GM21526 (cell line): Measurements from ENCODE around the gene DNAJC17.
A peak's percentile ranks its signal among the peaks of the same experiment; 100 is the strongest.

ENCODE experiments used
- ATAC-seq: cut with Tn5 transposase; IDR thresholded peaks from one replicate; pipeline ENCODE4 v1.9.1; 2021; ENCODE audit warnings: moderate library complexity; ENCODE audit not compliant: unreplicated experiment, low FRiP score

DNAJC17 gene

DNA sequence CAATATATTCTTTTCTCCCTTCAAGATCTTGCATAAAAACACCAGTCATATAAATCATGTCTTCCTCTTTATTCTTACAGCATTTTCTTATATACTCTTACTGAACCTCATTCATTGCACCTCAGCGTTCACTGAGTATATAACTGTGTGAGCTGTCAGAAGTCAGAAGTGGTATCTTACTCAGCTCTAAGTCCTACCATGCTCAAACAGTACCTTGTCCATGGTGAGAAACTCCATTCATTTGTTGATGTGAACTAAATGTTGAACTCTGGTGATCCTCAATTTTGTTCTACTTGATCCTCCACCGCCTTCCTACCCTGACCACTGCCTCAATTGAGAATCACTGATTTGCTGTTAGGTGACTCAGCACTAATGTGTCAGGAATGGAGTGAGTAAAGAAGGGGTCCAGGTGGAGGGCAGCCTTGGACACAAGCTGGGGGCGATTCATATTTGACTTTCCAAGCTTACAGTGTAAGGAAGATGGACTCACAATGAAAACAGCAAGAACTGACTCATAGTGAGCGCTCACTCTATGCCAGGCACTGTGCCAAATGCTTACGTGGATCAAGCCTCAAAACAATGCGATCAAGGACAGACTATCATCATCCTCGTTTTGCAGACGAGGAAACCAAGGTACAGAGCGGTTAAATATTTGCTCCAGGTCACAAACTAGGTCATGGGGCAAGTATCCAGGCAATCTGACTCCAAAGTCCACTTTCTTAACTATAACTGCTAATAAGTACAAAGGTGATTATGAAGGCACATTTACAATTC, 13.9 kb downstream of the DNAJC17 start:
- ATAC-seq, result no peak

DNA sequence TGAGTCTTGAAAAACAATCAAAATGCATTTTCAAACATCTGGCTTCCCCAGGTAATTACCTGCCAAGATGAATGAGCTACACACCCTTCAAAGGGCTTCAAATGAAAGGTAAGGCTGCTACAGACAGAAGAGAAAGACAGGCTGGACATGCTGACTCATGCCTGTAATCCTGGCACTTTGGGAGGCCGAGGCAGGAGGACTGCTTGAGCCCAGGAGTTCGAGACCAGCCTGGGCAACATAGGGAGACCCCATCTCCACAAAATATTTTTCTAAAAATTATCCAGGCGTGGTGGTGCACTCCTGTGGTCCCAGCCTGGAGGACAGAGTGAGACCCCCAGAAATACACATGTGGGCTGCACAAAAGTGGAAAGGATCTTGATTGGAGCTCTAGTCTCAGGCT, 14.9 kb downstream of the DNAJC17 start:
- ATAC-seq, result no peak

DNA sequence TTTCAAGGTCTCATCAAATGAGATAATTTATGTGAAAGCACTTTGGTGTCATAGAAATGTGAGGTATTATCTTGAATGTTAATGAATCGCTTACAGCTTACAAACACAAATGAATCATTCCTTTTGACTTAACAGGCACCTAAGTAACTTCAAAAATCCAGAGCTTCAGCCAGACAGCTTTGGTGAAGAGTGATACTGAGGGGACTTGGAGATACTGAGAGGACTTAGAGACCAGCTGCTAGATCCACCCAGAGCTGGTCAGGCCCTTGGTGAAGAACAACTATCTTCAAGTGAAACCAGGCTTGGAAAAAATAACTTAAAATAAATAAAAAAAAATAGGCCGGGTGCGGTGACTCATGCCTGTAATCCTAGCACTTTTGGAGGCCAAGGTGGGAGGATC, 16.6 kb downstream of the DNAJC17 start:
- no peak for ATAC-seq

DNA sequence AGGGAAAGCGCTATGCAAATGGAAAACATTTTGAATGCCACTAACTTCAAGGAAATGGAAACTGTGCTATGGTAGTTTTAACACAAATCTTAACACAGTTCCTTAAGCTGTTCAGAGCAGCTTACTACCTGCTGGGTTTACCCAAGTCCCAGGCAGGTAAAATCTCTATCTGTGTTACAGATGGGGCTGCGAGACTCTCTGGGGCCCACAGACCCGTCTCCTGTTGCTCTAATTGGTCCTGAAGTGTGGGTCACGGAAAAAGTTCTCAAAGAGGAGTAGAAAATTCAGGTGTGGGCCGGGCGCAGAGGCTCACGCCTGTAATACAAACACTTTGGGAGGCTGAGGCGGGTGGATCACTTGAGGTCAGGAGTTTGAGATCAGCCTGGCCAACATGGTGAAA, 17.3 kb downstream of the DNAJC17 start:
- no peak for ATAC-seq

DNA sequence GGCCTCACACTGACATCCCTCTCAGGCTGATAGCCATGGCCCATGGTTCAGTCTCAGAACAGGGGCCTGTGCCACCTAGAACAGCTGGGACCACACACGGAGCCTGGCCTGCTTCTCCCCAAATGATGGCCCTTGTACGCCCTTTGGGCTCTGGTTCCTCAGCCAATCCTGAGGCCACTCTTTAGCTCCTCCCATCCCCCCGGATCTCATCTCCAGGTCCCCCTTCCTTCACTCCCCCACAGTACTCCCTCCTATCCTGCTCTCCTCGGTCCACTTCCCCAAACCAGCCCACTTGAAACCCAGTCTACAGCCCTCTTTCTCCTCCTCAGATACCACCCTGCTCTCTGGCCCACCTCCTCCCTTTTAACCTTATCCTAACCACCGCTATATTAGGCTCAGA, 18.2 kb downstream of the DNAJC17 start:
- ATAC-seq, result no peak

DNA sequence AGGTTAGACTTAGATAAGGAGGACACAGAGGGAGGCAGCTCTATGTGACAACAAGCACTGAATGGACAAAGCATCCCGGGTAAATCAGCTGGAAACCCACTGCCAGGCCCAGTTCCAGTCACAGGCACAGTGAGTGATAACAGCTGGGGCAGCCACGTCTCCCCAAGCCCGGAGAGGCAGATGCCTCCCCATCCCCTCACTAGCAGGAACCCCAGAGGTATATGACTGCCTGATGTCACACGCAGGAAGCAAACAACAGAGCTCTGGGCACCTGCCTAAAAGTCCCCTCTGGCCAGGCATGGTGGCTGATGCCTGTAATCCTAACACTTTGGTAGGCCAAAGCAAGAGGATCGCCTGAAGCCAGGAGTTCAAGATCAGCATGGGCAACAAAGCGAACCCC, 19.3 kb downstream of the DNAJC17 start:
- ATAC-seq, result no peak

DNA sequence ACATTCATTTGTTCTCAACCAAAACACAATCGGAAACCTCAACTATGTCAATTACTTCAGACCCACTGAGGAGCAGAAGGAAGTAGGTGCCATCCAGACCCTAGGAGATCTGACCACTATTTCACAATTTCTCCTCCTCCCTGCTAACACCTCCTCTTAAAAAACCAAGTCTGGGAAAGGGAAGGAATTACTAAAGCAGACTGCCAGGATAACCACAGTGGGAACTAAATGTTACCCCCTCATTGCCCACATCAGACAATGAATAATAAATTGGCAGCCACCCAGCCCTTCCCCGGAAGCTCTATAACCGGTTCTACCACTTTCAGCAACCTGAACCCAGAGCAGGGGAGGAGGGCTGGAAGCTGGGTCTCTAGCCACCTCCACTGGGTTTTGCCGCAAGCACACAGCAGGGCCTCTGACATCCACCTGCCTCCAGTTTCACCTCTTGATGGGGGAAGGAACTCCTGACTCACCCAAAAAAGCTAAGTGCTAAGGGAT, 19.9 kb downstream of the DNAJC17 start:
- no peak for ATAC-seq

DNA sequence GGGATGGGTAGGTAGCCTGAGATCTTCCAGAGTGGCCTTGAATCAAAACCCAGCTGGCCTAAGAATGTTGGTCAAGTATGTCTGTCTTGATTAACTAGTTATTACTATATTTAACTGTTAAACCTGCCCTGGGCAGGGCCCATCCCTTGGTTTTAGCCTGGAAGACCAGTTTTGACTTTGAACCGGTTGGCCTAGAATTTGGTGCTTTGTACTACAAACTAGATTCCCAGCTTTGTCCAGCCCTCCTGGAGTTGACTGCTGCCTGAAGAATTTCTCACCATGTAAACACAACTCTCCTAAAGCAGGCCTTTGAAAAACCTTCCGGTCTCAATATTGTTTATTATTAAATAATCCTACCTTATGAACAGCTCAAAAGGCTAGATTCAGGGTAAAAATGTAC, 21.5 kb downstream of the DNAJC17 start:
- no peak for ATAC-seq

DNA sequence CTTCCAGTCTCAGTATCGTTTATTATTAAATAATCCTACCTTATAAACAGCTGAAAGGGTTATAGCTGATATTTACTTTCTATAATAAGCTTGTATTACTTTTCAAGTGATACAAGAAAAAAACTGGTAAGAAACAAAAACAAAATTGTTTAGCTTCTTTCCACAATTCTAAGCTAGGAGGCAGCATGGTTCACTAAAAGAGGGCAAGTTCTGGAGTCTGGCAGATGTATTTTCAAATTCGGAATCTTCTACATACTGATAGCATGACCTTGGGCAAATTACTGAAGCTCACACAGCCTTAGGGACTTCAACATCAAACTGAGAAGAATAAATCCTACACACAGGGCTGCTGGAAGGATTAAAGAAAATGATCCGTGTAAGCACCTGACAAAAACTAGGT, 22.1 kb downstream of the DNAJC17 start:
- no peak for ATAC-seq

DNA sequence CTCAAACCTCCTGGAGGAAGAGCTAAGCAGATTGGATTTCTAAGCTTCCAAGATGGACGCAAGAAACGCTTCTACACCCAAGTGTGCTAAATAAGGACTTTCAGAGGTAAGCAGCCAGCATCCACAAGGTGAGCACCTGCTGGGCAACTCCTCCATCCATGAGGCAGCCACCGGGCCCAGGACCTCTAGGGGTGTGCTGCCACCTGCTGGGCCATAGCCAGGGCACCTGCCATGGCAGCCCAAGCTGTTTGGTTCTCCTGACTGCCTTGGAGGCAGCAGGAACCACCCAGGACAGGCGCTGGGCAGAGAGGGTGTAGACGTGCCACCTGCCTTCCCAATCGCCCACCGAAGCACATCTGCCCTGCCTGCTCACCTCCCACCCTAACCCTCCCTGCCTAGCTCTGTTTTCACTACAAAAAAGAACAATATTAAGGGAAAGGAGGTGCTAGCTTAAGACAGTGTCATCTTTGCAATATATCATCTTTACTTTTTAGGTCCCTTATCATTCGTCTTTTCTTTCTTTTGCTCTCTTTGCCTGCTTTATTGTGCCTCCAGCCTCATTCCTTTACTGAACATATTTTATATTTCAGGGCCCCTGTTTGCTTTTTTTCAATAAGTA, 24.6 kb downstream of the DNAJC17 start:
- ATAC-seq, result peak; percentile 67

DNA sequence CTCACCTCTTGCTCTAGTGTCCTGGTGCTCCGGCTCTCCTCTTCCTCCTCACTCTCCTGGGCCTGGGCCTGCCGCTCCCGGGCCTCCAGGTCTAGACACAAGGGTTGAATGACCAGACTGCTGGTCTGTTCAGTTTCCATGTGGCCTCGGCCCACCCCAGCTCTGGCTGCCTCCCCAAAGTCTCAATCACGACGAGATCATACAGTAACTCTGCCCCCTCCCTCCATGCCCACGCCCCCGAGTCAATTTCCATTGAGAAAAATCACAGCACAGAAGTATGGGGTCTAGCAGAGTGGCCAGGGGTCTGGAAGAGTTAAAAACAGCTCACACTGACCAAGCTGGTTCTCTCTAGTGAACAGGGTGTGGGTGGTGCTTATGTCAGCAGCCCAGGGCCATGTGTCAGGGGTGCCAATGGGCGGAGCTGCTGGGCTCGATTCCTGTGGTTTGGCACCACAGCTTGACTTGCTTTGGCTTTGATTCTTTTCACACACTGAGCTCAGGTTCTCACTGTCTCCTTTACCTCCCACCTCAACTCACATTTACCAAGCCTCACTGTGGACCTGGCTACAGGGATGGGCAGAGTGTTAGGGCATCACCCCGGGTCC, 30.6 kb downstream of the DNAJC17 start:
- no peak for ATAC-seq

DNA sequence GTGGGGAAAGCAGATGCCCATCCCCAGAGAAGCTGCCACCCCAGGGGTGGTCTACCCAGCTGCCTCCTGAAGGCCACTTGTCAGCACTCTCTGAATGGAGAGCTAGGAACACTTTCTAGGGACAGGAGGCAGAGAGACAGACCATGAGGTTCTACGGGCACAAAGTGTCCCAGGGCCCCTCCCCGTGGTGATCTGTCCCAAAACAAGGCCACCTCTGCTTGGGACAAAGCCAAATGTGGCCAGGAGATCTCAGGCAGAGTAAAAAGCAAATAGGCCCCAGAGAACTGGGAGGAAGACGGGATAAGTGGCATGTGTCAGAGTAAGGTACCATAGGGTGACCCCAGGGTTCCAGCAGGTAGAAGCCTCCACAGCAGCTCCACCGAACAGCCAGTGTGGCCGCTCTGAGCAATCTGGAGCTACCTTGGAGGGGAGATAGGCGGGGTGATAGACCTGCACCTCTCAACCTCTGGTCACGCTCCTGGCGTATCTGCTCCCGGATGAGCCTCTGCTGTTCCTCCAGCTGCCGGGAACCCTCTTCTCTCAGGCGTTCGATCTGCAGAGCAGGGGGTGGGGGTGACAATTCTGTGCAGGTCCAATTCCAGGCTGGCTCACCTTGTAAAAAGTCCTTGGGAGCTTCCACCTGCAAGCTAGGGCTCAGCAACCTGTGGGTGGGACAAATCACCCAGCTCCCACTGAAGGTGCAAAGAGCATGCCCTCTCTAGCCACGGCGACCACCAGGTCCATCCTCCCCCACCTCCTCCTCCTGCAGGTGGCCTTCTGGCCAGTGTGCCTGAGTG, 31.3 kb downstream of the DNAJC17 start:
- ATAC-seq, result no peak

DNA sequence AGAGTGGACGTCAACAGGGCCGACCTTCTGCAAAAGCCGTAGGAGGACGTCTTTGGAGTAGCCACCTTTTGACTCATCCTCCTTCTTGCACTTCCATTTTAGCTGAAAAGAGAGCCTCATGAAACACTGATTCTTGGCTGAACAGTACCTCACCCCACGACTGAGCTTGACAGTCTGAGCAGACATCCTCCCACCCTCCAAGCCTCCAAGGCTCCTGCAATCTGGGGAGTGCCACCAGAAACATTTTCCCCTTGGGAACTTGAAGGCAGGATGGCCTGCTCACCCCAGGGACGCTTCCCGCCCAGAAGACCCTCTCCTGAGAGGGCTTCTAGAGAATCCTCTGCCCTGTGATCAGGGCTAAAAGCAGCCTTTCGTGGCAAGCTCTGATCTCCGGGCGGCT, 32.3 kb downstream of the DNAJC17 start:
- ATAC-seq, result no peak

DNA sequence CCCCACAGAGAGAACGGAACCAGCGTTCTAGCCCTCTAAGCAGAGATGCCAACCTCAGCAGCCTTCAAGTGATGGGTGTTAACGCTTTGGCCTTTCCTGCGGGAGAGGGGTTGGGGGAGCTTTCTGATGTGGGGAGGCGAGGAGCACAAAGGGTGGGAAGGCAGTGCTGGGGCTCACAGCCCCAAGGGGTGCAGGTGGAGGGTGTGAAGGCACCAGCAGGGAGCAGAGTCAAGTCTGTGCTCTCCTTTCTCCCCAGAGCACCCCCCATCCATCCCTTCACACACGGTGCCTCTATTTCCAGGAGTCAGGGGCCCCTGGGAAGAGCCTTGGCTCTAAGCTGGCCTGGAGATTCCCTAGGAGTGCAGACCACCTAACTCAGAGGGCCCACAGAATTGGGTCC, 33.4 kb downstream of the DNAJC17 start:
- no peak for ATAC-seq

DNA sequence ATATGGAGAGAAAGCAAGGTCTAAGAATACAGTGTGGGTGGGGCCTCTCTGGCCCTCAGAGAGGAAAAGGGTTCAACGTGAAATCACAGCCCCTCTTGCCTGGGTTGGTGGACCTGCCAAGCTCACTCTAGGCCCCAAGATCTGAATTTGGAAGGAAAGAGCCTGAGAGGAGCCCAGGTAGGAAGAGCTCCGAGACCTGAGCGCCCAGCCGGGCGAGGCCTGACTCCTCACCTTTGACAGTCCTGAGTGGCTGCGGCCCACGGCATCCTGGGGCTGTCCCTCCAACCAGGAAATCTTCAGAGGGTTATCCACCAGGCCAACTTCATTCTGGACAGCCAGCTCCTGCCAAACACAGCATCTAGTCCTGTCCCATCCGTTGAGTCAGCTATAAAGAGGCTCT, 33.8 kb downstream of the DNAJC17 start:
- ATAC-seq, result no peak

DNA sequence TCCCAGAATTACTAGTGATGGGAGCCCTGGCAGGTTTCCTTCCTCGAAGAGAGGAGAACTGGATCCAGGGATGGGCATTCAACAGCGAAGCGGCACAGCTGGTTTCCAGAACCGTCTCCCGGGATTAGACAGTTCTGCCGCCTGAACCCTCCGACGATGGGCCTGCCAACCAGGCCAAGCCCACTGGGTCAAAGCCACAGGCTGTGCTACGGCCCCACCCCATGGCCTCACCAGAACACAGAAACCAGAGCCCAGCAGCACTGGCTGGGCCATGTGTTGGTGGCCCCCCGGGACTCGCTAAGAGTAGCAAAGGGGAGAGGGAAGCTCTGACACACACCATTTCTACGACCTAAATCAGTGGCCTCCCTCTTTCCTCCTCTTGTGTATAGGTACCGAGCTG, 35.3 kb downstream of the DNAJC17 start:
- no peak for ATAC-seq

DNA sequence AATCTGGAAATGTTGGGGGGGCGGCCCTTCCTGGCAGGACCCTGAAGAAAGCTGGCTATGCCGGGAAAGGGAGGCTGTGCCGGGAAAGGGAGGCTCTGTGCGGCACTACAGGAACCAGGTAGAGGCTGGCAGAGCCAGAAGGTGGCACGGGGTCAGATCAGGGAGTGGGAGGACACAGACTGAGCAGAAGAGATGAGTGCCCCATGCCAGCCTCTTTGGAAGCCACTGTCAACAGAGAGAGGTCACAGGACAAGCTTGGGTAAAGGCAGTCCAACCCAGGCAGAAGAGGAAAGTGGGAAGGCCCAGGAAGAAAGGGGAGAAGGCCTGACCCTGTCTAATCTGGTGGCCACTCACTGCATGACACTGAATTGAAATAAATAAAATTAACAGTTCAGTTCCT, 36.0 kb downstream of the DNAJC17 start:
- ATAC-seq, result no peak

DNA sequence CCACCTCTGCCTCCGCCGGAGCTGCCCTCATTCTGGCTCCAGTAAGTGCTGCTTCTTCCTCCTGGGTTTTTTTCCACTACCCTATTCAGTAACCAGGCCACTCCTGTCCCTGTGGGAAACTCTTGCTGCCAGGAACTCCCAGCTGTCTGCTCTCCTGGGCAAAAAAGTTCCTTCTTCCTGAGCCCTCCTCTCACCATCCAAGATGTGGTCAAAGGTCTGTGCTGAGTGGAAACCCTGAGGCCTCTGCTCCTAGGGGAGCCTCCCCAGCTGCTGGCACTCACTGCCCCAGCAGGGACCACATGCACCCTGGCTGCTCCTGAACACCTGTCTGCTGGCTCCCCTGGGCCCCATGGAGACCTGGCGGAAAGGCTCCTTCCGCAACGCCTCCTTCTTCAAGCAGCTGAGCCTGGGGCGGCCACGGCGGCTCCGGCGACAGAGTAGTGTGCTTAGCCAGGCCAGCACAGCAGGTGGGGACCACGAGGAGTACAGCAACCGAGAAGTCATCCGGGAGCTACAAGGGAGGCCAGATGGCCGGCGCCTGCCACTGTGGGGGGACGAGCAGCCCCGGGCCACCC, 37.0 kb downstream of the DNAJC17 start:
- ATAC-seq, result no peak

DNA sequence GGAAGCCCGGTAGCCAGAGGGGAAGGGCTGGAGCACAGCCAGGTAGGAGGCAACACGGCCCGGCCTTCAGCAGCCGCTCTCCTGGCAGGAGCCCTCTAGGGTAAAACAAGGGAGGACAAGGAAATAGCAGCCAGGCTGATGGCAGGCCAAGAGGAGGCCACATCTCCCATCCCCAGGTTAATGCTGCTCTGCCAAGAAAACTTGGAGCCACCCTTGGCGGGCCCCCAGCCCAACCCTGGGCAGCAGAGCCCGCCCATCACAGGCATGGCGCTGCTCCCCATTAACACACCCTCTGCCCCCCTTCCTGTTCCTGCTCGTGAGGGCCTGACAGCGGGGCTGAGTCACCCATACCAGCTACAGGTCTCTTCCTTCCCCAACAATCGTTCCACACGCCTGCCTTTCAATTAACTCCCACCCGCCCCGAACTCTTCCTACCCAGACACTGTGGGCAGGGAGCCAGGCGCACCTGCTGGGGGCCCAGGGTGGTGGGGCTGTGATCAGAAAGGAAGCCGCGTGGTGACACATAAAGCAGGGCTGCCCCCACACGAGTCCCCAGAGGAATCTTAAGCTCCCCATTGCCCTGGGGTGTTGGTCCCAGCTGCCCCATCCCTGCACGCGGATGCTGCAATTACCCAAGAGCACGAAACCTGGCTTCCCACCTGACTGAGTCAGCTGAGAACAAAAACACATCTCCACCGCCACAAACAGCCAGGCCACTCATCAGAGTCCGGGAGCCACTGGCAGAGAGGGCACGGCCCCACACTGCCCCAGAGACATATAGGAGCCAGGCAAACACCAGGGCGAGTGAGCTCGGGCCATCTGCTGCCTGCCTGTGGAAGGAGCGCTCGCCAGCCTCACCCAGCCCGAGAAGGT, 37.8 kb downstream of the DNAJC17 start, which contains the start of gene C15orf62:
TSS of gene C15orf62 (plus strand) at position 707 of the 873 bp plus-strand sequence. CDS start 516 bp downstream, outside the sequence.
- no peak for ATAC-seq
